ENCODE results near the gene EPB41L3. TPM values are rescaled to one million over a fixed set of nuclear protein-coding genes. Genes with fewer than 3 reads are reported as not detected.
"Not testable (repeated sequence)": the region's sequence is repeated elsewhere in the genome, so short reads cannot be mapped to it uniquely, and the experiment has no call there.

Gene EPB41L3
- total and polyA plus RNA-seq, 2 donors (not counting 1 experiment from before 2014, with no cell fraction given), result 3.1 to 29.9 TPM

- Histone ChIP-seq H3K9ac (ENCODE audit: insufficient read depth, low read length) (no peak overlapping the region), H4K20me1 (ENCODE audit: control insufficient read depth, extremely low read depth, insufficient read depth, low read length) (no peaks in the 10 kb centered on the region), H3K4me3 (replicated peaks in 1 of 4; ENCODE audit: control extremely low read depth in 1 of 4, insufficient read depth in 1 of 4, low read depth in 3 of 4, low read length in 4 of 4) (no peak overlapping the region), H2AFZ (ENCODE audit: low read length) (no peak overlapping the region), H3K27me3 (ENCODE audit: control insufficient read depth, insufficient read depth, low read length) (no peaks in the 10 kb centered on the region), H3K9me3 (ENCODE audit: control insufficient read depth, insufficient read depth, low read depth, low read length) (no peaks in the 10 kb centered on the region), H3K4me1 (ENCODE audit: control insufficient read depth, extremely low read depth, insufficient read depth, low read length) (no peaks in the 10 kb centered on the region), H3K4me2 (ENCODE audit: extremely low read depth, insufficient read depth, low read length) (no peak overlapping the region), H3K79me2 (ENCODE audit: control insufficient read depth, insufficient read depth, low read length) (no peaks in the 10 kb centered on the region), H3K27ac (ENCODE audit: insufficient read depth, low read length) (no peak overlapping the region), H3K36me3 (ENCODE audit: control insufficient read depth, insufficient read depth, low read length) (no peaks in the 10 kb centered on the region)
- no peak for TF ChIP-seq EZH2 (IDR thresholded peaks at IDR 0.05; ENCODE audit: low read length, missing control alignments)
- TF ChIP-seq CTCF (conservative IDR thresholded peaks at IDR 0.05 in 1 of 2, IDR thresholded peaks at IDR 0.05 in 1 of 2; ENCODE audit: low read depth in 1 of 2, low read length in 2 of 2), result no peak
- peak in 1 of 2 donors; percentile 8 for DNase-seq (ENCODE audit: low read depth in 2 of 2)
Observed at GRCh38 chr18:5488844-5489243, 55.0 kb downstream of the EPB41L3 start.

- not testable (repeated sequence) for H3K36me3 ChIP-seq (ENCODE audit: control insufficient read depth, insufficient read depth, low read length); DNase-seq (ENCODE audit: low read depth in 2 of 2); H3K79me2 ChIP-seq (ENCODE audit: control insufficient read depth, insufficient read depth, low read length)
Observed at GRCh38 chr18:5488044-5488443, 55.8 kb downstream of the EPB41L3 start.

GRCh38 chr18:5484526-5484925, 59.3 kb downstream of the EPB41L3 start:
- no peaks in the 10 kb centered on the region for H3K27me3 ChIP-seq (ENCODE audit: control insufficient read depth, insufficient read depth, low read length)
- H2AFZ ChIP-seq (ENCODE audit: low read length), result no peak overlapping the region
- H3K9ac ChIP-seq (ENCODE audit: insufficient read depth, low read length), result no peak overlapping the region
- no peaks in the 10 kb centered on the region for H4K20me1 ChIP-seq (ENCODE audit: control insufficient read depth, extremely low read depth, insufficient read depth, low read length)
- no peaks in the 10 kb centered on the region for H3K36me3 ChIP-seq (ENCODE audit: control insufficient read depth, insufficient read depth, low read length)
- H3K79me2 ChIP-seq (ENCODE audit: control insufficient read depth, insufficient read depth, low read length), result no peaks in the 10 kb centered on the region
- H3K9me3 ChIP-seq (ENCODE audit: control insufficient read depth, insufficient read depth, low read depth, low read length), result no peaks in the 10 kb centered on the region
- H3K4me2 ChIP-seq (ENCODE audit: extremely low read depth, insufficient read depth, low read length), result no peak overlapping the region
- TF ChIP-seq CTCF (conservative IDR thresholded peaks at IDR 0.05 in 1 of 2, IDR thresholded peaks at IDR 0.05 in 1 of 2; ENCODE audit: low read depth in 1 of 2, low read length in 2 of 2) (no peak), EZH2 (IDR thresholded peaks at IDR 0.05; ENCODE audit: low read length, missing control alignments) (no peak)
- no peak overlapping the region for H3K27ac ChIP-seq (ENCODE audit: insufficient read depth, low read length)
- H3K4me1 ChIP-seq (ENCODE audit: control insufficient read depth, extremely low read depth, insufficient read depth, low read length), result no peaks in the 10 kb centered on the region
- H3K4me3 ChIP-seq (replicated peaks in 1 of 4; ENCODE audit: control extremely low read depth in 1 of 4, insufficient read depth in 1 of 4, low read depth in 3 of 4, low read length in 4 of 4), result no peak overlapping the region
- DNase-seq (ENCODE audit: low read depth in 2 of 2), result no peak

More at GRCh38 chr18:5488044-5488443, 55.8 kb downstream of the EPB41L3 start:
- H3K4me2 ChIP-seq (ENCODE audit: extremely low read depth, insufficient read depth, low read length); H3K9me3 ChIP-seq (ENCODE audit: control insufficient read depth, insufficient read depth, low read depth, low read length); H3K9ac ChIP-seq (ENCODE audit: insufficient read depth, low read length); H3K4me3 ChIP-seq (replicated peaks in 1 of 4; ENCODE audit: control extremely low read depth in 1 of 4, insufficient read depth in 1 of 4, low read depth in 3 of 4, low read length in 4 of 4); H3K27ac ChIP-seq (ENCODE audit: insufficient read depth, low read length); H2AFZ ChIP-seq (ENCODE audit: low read length); H3K27me3 ChIP-seq (ENCODE audit: control insufficient read depth, insufficient read depth, low read length); H3K4me1 ChIP-seq (ENCODE audit: control insufficient read depth, extremely low read depth, insufficient read depth, low read length); H4K20me1 ChIP-seq (ENCODE audit: control insufficient read depth, extremely low read depth, insufficient read depth, low read length): not testable (repeated sequence)

All from fibroblast of lung (primary cell).